Fibroblast of gingiva (primary cell): ENCODE results near the gene ZIC5.

Experiments
- DNase-seq: peaks from one replicate; pipeline ENCODE4 v3.0.0-alpha.2; 2011; ENCODE audit warnings: low read depth

The ZIC5 gene

DNA sequence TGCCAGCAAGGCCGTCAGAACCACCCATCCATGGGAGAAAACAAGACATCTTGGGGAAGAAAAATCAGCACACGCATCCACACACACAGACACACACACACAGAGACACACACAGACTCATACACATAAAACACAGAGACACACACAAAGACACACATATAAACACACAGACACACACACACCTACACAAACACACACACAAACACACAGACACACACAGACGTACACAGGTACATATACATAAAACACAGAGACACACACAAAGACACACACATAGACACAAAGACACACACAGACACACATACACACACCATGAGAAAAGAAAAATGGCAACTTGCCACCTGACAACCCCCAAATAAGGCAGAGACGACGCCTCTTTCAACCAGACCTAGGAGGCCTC, 40.6 kb downstream of the ZIC5 start:
- no peak for DNase-seq

GRCh38 chr13:99929866-99930265, 41.7 kb downstream of the ZIC5 start:
- no peak for DNase-seq

- no peak for DNase-seq
These were observed 45.4 kb downstream of the ZIC5 start for GRCh38 chr13:99926014-99926731.

GRCh38 chr13:99923877-99924582, 47.5 kb downstream of the ZIC5 start:
- no peak for DNase-seq

DNA sequence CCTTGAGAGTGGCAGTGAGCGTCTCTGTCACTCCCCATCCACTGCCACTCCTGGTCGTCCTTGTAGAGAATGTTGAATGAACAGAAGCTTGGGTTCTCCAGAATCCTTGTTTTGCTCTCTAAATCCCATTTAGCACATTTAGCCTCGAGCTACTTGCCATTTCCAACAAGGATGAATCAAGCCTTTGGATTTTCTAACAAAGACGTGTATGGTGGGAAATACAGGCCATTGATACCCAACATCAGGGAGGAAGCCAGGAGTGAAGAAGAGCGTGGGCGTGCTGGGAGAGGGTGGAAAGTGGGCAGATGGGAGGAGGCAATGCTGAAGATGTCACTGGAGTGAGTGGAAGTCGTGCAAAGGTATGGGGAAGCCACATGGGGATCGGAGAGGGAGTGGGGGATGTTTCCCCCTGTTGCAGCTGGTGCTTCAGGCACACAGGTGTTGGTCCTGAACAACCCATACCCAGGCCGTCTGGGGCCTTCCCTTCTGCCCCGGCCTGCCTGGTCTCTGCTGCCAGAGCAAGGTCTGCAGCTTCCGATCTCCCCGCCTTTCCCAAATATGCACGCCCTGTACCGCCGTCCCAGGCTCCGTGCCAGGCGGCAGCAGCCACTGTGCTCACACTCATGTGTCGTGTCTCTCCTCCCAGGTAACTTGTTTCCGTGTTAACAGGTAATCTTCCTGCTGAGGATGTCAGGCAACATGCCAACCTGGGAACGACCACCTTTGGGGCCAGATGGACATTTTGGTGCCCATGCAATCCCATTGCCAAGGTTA, 48.7 kb downstream of the ZIC5 start:
- no peak for DNase-seq

DNA sequence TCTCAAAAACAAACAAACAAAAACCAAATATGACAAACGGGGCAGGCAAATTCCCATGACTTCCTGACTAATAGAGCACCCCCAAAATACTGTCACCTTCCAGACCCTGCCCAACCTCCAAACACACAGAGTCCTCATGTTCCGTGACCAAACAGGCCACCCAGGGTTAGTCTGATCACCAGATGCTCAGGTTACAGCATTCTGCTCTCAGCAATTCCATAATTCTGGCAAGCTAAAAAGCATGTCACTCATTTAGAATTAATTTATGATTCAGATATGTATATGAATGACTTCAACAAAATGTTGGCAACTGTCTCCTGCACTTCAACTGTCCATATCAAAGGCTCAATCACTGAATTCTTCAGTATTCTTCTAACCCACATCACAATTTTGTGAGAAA, 52.4 kb downstream of the ZIC5 start:
- DNase-seq = no peak

- DNase-seq = peak; percentile 69
These were observed 55.0 kb downstream of the ZIC5 start for GRCh38 chr13:99916366-99917103.

GRCh38 chr13:99913167-99913566, 58.4 kb downstream of the ZIC5 start:
- no peak for DNase-seq
